Measurements from ENCODE around the gene GLOD5.
A peak's percentile ranks its signal among the peaks of the same experiment; 100 is the strongest.
"Not testable (repeated sequence)": the region's sequence is repeated elsewhere in the genome, so short reads cannot be mapped to it uniquely, and the experiment has no call there.

The GLOD5 gene

GRCh38 chrX:48794911-48795515 lies 33.5 kb downstream of the GLOD5 start:
- no peak for DNase-seq

- DNase-seq, result no peak
These were observed 36.8 kb downstream of the GLOD5 start for GRCh38 chrX:48798318-48798717.

- DNase-seq, result no peak
These were observed 39.2 kb downstream of the GLOD5 start for GRCh38 chrX:48800574-48801279.

- DNase-seq, result peak; percentile 95
These were observed 39.9 kb downstream of the GLOD5 start, which contains the start of gene HDAC6 for GRCh38 chrX:48801280-48802088. TSS of gene HDAC6 (plus strand) at chrX:48802067. CDS start at chrX:48802693, 626 bp downstream.

- peak; percentile 76 for DNase-seq
These were observed 40.8 kb downstream of the GLOD5 start for GRCh38 chrX:48802089-48802904.

GRCh38 chrX:48802905-48803200 lies 41.3 kb downstream of the GLOD5 start:
- DNase-seq, result no peak

- no peak for DNase-seq
These were observed 44.5 kb downstream of the GLOD5 start for GRCh38 chrX:48806081-48806480.

- no peak for DNase-seq
These were observed 52.1 kb downstream of the GLOD5 start for GRCh38 chrX:48813644-48814043.

GRCh38 chrX:48814722-48815121 lies 53.2 kb downstream of the GLOD5 start:
- DNase-seq, result no peak

GRCh38 chrX:48815266-48815665 lies 53.7 kb downstream of the GLOD5 start:
- DNase-seq, result no peak

- no peak for DNase-seq
These were observed 54.7 kb downstream of the GLOD5 start for GRCh38 chrX:48816014-48816810.

GRCh38 chrX:48818098-48818497 lies 56.6 kb downstream of the GLOD5 start:
- DNase-seq, result no peak

- no peak for DNase-seq
These were observed 57.3 kb downstream of the GLOD5 start for GRCh38 chrX:48818866-48819265.

- not testable (repeated sequence) for DNase-seq
These were observed 57.8 kb downstream of the GLOD5 start for GRCh38 chrX:48819394-48819793.

- DNase-seq, result no peak
These were observed 61.5 kb downstream of the GLOD5 start for GRCh38 chrX:48823053-48823452.
